Activated T-cell treated with anti-CD3 and anti-CD28 coated beads for 24 hours (primary cell): ENCODE results near the gene TAF3.
"Not testable (repeated sequence)": the region's sequence is repeated elsewhere in the genome, so short reads cannot be mapped to it uniquely, and the experiment has no call there.

ENCODE experiments used
- DNase-seq: peaks from one replicate; pipeline ENCODE4 v3.0.0-alpha.2; 2020; ENCODE audit warnings: low read depth

Gene TAF3

GRCh38 chr10:7818295-7819120, at the start of gene TAF3:
TSS of gene TAF3 (plus strand) at chr10:7818505. CDS start at chr10:7818710, 205 bp downstream.
- DNase-seq, result peak; percentile 92

GRCh38 chr10:7773845-7774801, 44.2 kb upstream of the TAF3 start:
- DNase-seq, result no peak

- DNase-seq, result no peak
Measured at GRCh38 chr10:7776777-7777176, 41.5 kb upstream of the TAF3 start.

GRCh38 chr10:7782194-7782593, 36.1 kb upstream of the TAF3 start:
- not testable (repeated sequence) for DNase-seq

GRCh38 chr10:7786430-7786829, 31.9 kb upstream of the TAF3 start:
- no peak for DNase-seq

GRCh38 chr10:7787150-7787856, 31.0 kb upstream of the TAF3 start:
- no peak for DNase-seq

- DNase-seq, result peak; percentile 97
Measured at GRCh38 chr10:7787857-7788638, 30.3 kb upstream of the TAF3 start, which contains the start of the genes ATP5F1C and KIN. TSS of gene ATP5F1C (plus strand) at chr10:7788177. CDS start at chr10:7788208, 31 bp downstream. TSS of gene KIN (minus strand) at chr10:7787993. CDS start at chr10:7787933, 60 bp downstream.

- DNase-seq, result no peak
Measured at GRCh38 chr10:7788639-7789286, 29.5 kb upstream of the TAF3 start.

- DNase-seq, result no peak
Measured at GRCh38 chr10:7789390-7789789, 28.9 kb upstream of the TAF3 start.

GRCh38 chr10:7792541-7792940, 25.8 kb upstream of the TAF3 start:
- no peak for DNase-seq

GRCh38 chr10:7794251-7795026, 23.9 kb upstream of the TAF3 start:
- no peak for DNase-seq

GRCh38 chr10:7795605-7796004, 22.7 kb upstream of the TAF3 start:
- no peak for DNase-seq

- no peak for DNase-seq
Measured at GRCh38 chr10:7797582-7797981, 20.7 kb upstream of the TAF3 start.

GRCh38 chr10:7802606-7803005, 15.7 kb upstream of the TAF3 start:
- no peak for DNase-seq

GRCh38 chr10:7804216-7804615, 14.1 kb upstream of the TAF3 start:
- DNase-seq, result no peak

GRCh38 chr10:7804741-7805140, 13.6 kb upstream of the TAF3 start:
- no peak for DNase-seq

GRCh38 chr10:7808686-7809267, 9.5 kb upstream of the TAF3 start:
- DNase-seq, result no peak

GRCh38 chr10:7810443-7810842, 7.9 kb upstream of the TAF3 start:
- no peak for DNase-seq

GRCh38 chr10:7811000-7811399, 7.3 kb upstream of the TAF3 start:
- no peak for DNase-seq
